A549 treated with dexamethasone at 1 μM for 4 hours (cell line): ENCODE measurements around the gene FNDC4. TPM values are rescaled to one million over a fixed set of nuclear protein-coding genes. Genes with fewer than 3 reads are reported as not detected.

Experiments used
- total RNA-seq: library from RNA; stranded (reverse); fragments of 200-300 nt; extraction: Qiagen RNA extraction; gene quantifications from 5 replicates; pipeline ENCODE4 v1.2.3, GENCODE V29; 2022

FNDC4 gene, protein sequence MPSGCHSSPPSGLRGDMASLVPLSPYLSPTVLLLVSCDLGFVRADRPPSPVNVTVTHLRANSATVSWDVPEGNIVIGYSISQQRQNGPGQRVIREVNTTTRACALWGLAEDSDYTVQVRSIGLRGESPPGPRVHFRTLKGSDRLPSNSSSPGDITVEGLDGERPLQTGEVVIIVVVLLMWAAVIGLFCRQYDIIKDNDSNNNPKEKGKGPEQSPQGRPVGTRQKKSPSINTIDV
- total RNA-seq, result 3.8 to 5.3 TPM (median 4.5 TPM) in 5 replicates

GRCh38 chr2:27494944-27495554, at the start of gene FNDC4:
TSS of gene FNDC4 (minus strand) at chr2:27495200. CDS start at chr2:27494679, 521 bp downstream.

DNA sequence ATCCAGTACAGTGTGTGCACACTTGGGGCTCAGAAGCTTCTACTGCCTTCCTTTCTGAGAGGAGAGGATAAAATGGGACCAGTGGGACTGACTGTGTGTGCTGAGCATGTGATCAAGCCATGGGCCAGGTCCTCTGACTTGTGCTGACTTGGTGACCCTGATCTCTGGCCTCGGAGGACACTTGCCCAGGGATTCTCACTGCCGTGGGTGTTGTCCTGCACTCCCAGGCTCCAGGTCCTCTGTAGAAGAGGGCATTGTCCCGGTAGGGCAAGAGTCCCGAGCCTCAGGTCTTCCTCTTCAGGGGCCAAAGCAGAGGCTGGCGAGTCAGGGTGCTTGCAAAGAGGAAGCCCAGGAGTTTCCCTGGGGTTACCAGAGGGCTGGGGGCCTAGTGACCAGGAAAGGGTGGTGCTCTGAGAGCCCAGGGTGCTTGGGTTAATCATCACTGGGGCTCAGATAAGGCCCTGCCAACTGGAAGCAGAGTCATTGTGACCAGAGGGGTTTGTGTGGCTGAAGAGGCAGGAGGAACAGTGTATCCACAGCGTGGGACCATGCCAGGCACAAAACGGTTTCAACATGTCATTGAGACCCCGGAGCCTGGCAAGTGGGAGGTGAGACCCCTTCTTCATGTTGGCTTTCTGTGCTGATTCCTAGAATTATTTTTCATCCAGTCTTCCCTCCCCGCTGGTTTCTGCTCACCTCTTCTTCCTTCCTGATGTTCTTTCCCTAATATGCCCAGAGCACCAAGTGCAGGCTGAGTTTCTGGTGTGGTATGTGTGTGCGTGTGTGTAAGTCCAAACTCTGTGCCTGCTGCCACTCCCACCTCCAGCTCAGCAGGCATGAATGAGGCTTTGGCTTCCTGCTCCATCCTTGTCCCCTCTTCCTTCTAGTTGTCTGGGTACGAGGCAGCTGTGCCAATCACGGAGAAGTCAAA, 1.6 kb upstream of the FNDC4 start, which contains the start of gene GCKR:
GCKR (plus strand) TSS at position 483 of the 931 bp plus-strand sequence; CDS start at position 549, 66 bp downstream.

GRCh38 chr2:27489498-27490397, 5.3 kb downstream of the FNDC4 start, which contains the start of gene IFT172:
TSS of gene IFT172 (minus strand) at chr2:27489743. CDS start at chr2:27489653, 90 bp downstream.

GRCh38 chr2:27441958-27442919, 52.8 kb downstream of the FNDC4 start, which contains the start of gene KRTCAP3:
TSS of gene KRTCAP3 (plus strand) at chr2:27442381. CDS start at chr2:27442413, 32 bp downstream.

Other genes with a start within 250 kb of the FNDC4 start
- 1.8 to 3.4 TPM (median 3.3 TPM) in 5 replicates for gene SLC30A3, start 232.2 kb downstream of the FNDC4 start, total RNA-seq
- not detected in 5 replicates for gene DNAJC5G, start 219.8 kb downstream of the FNDC4 start, total RNA-seq
- gene TRIM54, start 212.8 kb downstream of the FNDC4 start, total RNA-seq, result 0.67 to 1.2 TPM (median 0.81 TPM) in 5 replicates
- 0.63 to 2.5 TPM (median 1.7 TPM) in 5 replicates for gene UCN, start 186.8 kb downstream of the FNDC4 start, total RNA-seq
- 76.2 to 97.2 TPM (median 87.4 TPM) in 5 replicates for gene MPV17, start 172.1 kb downstream of the FNDC4 start, total RNA-seq
- 57.2 to 68.7 TPM (median 63.7 TPM) in 5 replicates for gene GTF3C2, start 138.4 kb downstream of the FNDC4 start, total RNA-seq
- 51.5 to 60.8 TPM (median 57.1 TPM) in 5 replicates for gene EIF2B4, start 124.9 kb downstream of the FNDC4 start, total RNA-seq
- 124 to 133 TPM (median 128 TPM) in 5 replicates for gene SNX17, start 124.6 kb downstream of the FNDC4 start, total RNA-seq
- gene ZNF513, start 114.5 kb downstream of the FNDC4 start, total RNA-seq, result 11.5 to 15.4 TPM (median 13.4 TPM) in 5 replicates
- gene PPM1G, start 85.6 kb downstream of the FNDC4 start, total RNA-seq, result 152 to 176 TPM (median 176 TPM) in 5 replicates
- 119 to 140 TPM (median 133 TPM) in 5 replicates for gene NRBP1, start 66.6 kb downstream of the FNDC4 start, total RNA-seq
- 0.39 to 0.87 TPM (median 0.45 TPM) in 5 replicates for gene KRTCAP3, start 52.8 kb downstream of the FNDC4 start, total RNA-seq
- gene IFT172, start 5.5 kb downstream of the FNDC4 start, total RNA-seq, result 6.0 to 9.0 TPM (median 7.5 TPM) in 5 replicates
- gene GCKR, start 1.6 kb upstream of the FNDC4 start, total RNA-seq, result 0.13 to 0.20 TPM (median 0.13 TPM) in 5 replicates
- 18.2 to 21.6 TPM (median 19.3 TPM) in 5 replicates for gene ZNF512, start 87.8 kb upstream of the FNDC4 start, total RNA-seq
- 3.5 to 4.8 TPM (median 3.8 TPM) in 5 replicates for gene CCDC121, start 133.8 kb upstream of the FNDC4 start, total RNA-seq
- 56.4 to 64.0 TPM (median 57.1 TPM) in 5 replicates for gene GPN1, start 133.8 kb upstream of the FNDC4 start, total RNA-seq
- 26.6 to 33.0 TPM (median 32.4 TPM) in 5 replicates for gene SUPT7L, start 168.4 kb upstream of the FNDC4 start, total RNA-seq
- gene SLC4A1AP, start 168.7 kb upstream of the FNDC4 start, total RNA-seq, result 30.4 to 33.5 TPM (median 32.9 TPM) in 5 replicates